Cardiac fibroblast (primary cell): ENCODE results near the gene SOX3.

Experiments
- DNase-seq, 2 donors: peaks; one replicate each; pipeline versions ENCODE4 v3.0.0 to v3.0.0-alpha.2; 2010; ENCODE audit warnings: low read depth in 2 of 2
- H3K4me3 ChIP-seq, 2 donors: replicated peaks in 1 of 2; 1 replicate in 1 of 2; 2 replicates in 1 of 2; pipeline ENCODE4 v1.5.1; 2011; ENCODE audit warnings: low read depth in 2 of 2, low read length in 2 of 2, mild to moderate bottlenecking in 2 of 2, moderate library complexity in 1 of 2
- CTCF ChIP-seq: IDR thresholded peaks from one replicate; pipeline ENCODE4 v1.5.1; 2011; ENCODE audit warnings: low read depth, mild to moderate bottlenecking, low read length, inconsistent platforms

The SOX3 gene

GRCh38 chrX:140504371-140505324, at the start of gene SOX3:
Gene SOX3, minus strand, starts transcription at chrX:140505069. Its CDS starts 9 bp downstream, at chrX:140505060.
- DNase-seq = peak in 1 of 2 donors; percentile 0
- peak within 1 kb of the TSS in 1 of 2 donors; percentile 4 for H3K4me3 ChIP-seq
- TF ChIP-seq CTCF = no peak

DNA sequence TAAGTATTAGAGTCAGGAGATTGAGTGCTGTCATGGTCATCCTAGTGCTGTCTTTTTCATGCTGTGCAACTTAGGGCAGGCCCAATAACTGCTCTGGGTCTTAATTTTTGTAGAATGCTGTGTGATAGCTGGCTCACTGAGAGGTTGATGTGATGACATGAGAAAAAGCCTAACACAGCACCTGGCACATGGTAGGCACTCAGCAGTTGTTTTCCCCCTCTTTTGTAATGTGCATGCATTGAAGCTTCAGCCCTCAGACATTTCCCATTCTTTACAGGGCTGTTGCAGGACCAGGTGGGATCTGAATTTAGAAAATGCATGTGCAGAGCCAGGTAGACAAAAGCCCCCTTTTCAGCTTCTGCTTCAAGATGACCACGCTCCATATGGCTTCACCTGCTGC, 44.1 kb upstream of the SOX3 start:
- no peak overlapping the region for H3K4me3 ChIP-seq
- no peak for TF ChIP-seq CTCF
- no peak for DNase-seq

DNA sequence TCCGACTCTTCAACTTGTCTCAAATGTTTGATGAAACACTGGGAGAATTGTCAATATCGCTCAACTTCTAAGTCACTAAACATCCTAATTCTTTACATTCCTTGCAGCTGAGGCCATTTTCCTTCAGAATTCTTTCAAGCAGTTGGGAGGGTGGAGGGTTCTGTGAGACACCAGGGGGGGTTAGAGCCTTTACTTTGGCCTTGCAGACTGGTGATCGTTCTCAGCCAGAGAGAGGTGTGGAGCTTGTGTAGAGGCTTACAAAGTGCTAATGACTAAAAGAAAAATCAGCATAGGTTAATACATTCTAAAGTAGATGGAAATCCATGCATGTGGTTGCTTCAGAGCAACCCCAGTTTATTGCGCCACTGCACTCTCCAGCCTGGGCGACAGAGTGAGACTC, 21.3 kb upstream of the SOX3 start:
- TF ChIP-seq CTCF = no peak

GRCh38 chrX:140525448-140525847, 20.6 kb upstream of the SOX3 start:
- H3K4me3 ChIP-seq = no peak overlapping the region
- TF ChIP-seq CTCF = no peak
- DNase-seq = peak; percentile 1 to 19

More for the DNA sequence above, 21.3 kb upstream of the SOX3 start:
- no peak overlapping the region for H3K4me3 ChIP-seq
- peak in 1 of 2 donors; percentile 18 for DNase-seq

DNA sequence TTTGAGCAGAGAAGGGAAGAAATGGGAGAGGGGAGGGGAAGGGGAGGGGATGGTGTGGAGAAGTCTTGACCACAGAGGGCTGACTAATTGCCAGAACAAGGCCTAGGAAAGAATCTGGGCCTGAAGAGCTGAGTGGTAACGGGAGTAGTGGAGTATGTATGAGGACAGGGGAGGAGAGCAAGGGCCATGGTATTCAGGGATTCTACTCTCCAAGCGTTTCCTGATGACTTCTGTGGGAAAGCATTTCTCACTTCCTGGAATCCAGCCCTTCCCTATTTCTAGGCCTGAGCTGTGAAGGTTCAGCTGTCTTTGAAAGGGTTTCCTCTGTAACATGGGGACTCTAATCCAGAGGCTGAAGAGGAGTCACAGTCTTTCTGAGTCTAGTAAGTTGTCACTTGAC, 19.7 kb upstream of the SOX3 start:
- DNase-seq = peak in 1 of 2 donors; percentile 0
- no peak overlapping the region for H3K4me3 ChIP-seq
- no peak for TF ChIP-seq CTCF

DNA sequence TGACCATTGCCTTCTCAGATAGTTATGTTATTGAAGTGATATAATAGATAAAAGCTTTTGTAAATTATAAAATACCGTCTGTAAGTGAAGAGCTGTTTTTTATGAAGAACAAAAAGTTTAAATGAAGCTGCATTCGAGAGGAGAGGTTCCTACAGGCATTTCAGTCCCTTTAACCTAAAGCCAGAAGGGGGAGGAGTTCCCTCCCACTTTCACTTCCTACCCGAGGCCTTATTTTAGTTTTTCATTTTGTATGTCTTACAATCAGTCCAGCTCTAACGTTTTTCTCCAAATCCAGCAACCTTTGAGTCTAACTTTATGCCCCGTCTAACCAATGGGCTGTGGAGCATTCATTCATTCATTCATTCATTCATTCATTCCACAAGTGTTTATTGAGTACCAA, 16.5 kb upstream of the SOX3 start:
- no peak for TF ChIP-seq CTCF
- H3K4me3 ChIP-seq = no peak overlapping the region
- no peak for DNase-seq

DNA sequence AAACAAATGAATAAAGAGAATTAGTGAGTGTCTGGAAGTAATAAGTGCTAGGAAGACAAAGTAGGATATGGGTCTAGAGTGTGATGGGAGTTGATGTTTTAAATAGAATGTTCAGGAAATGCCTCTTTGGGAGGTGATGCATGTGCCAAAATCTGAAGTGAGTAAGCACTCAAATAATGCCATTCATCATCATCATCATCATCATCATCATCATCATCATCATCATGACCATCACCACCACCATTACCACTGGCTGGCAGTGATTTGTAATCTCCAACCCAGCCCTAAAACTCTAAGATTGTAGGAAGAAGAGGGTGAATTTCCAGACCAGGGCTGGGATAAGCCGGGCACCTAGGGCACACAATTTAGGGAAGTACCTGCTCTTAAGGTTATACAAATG, 9.7 kb upstream of the SOX3 start:
- DNase-seq = no peak
- H3K4me3 ChIP-seq = no peak overlapping the region
- no peak for TF ChIP-seq CTCF
